Activated CD4-positive, alpha-beta T cell treated with anti-CD3 and anti-CD28 coated beads, Interleukin-2, amount 50 U/mL, for 24 hours (primary cell): ENCODE results near the gene VGLL3.

Experiments
- DNase-seq, 2 donors: peaks; one replicate each; pipeline ENCODE4 v3.0.0-alpha.2; 2020; ENCODE audit warnings: low read depth in 1 of 2, low spot score in 1 of 2

VGLL3 gene

DNA sequence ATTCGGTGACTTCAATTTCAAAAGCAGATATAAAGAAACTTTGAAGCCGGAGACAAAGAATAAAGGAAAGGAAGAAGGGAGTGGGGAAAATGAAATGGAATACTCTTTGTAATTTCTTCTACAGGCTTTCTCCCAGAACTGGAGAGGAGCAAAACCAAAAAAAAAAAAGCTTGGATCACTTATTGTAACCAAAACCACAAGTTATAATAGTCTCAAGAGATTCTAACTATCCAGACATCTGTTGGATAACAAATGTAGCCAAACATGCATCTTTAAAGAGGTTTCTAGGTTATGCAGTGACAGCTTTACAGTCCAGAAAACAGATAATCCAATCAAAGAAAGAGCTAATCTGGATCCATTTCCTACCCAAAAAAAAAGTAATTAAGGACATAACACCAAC, 36.2 kb downstream of the VGLL3 start:
- DNase-seq = no peak

DNA sequence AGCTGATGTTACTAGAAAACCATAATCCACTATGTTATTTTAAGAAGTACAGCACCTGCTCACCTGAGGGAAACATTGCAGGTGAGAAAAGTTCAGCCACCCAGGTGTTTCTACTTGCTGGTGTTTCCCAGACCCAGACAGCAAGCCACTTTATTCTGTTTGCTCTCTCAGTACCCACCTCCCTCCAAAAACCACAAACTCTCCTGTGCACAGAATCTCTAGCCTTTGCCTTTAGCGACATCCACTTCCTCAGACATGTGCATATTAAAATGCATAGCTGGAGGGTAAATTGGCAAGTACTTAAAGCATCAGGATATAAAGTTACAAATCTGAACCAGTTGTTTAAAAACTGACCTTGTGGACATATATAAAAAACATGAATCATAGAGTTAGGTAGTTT, 36.7 kb downstream of the VGLL3 start:
- DNase-seq = no peak

DNA sequence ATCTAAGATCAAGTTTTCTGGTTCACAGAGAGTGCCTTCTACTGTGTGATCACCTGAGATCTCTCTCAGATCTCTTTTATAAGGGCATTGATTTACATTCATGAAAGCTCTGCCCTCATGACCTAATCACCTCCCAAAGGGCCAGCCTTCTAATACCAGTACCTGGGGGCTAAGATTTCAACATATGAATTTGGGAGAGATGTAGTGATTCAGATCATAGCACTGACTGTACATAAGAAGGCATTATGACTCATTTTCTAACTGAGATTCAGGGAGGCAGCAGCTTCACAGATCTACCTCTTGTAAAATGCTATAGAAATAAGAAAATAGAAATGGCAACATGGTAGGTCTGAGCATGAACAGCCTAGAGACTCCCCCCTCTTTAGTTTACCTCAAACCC, 39.6 kb downstream of the VGLL3 start:
- no peak for DNase-seq

DNA sequence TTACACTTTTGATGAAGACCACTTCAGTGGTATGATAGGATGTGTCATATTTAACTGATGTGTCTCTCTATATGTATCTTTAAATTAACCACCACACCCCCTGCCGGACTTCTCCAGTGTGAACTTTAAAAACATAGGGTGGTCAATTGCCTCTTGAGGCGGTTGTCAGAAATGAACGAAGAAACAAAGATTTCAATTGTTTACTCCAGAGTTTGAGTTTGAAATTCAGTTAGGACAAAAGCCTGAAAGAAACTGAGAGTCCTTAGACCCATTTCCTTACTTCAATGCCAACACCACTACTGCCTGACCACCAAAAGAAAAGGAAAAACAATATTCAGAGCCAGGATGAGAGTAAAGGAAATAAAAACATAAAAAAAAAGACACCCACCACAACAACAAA, 40.2 kb downstream of the VGLL3 start:
- no peak for DNase-seq

DNA sequence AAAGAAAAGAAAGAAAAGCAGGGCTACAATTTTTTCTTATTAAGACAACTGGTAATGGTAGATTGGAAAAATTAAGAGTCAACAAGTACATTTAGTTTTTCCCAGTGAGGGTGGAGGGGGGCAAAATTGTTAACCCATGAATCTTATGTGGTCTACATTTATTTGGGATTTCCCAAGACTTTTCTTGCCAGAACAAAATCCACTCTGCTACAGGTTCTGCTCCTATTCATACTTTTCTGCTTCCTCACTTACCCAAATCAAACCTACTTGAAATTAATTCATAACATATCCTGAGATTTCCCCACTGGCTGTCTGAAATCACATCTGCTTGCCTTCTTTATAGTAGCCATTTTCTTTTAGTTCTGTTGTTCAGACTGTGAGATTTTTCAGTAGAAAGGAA, 41.1 kb downstream of the VGLL3 start:
- no peak for DNase-seq

DNA sequence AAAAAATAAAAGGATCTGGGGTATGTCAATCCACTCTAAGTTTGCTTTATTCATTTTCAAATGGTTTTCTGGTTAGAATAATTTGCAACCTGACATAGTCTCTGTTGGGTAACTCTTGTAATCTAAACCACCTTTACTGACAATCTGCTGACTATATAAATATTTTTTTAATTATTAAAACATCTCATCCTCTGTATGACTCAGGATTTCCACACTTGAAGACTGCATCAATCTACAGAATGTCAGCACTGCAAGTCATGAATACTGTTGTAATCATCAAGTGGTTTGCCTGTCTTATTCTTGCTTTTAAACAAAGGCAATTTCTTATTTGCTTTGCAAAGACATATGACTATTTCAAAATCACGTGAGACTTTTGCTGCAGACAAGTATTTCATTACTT, 42.1 kb downstream of the VGLL3 start:
- DNase-seq = no peak

DNA sequence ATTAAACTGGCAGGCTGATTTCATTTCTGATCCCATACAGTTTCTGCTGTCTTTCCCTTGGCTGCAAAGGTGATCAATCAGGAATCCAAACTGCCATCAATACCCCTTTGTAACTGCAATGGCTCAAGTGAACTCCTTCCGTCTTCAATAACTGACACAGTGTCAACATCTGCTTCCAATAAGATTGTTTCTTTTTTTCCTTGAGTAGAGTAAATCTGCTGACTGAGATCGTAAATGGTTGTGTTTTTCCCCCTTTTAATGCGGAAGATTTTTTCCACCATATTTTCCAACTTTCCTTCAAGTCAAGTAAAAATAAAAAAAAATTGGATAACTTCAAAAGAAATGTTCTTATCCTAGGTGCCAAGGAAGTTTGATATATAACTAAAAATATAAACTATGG, 48.7 kb downstream of the VGLL3 start:
- DNase-seq = no peak

DNA sequence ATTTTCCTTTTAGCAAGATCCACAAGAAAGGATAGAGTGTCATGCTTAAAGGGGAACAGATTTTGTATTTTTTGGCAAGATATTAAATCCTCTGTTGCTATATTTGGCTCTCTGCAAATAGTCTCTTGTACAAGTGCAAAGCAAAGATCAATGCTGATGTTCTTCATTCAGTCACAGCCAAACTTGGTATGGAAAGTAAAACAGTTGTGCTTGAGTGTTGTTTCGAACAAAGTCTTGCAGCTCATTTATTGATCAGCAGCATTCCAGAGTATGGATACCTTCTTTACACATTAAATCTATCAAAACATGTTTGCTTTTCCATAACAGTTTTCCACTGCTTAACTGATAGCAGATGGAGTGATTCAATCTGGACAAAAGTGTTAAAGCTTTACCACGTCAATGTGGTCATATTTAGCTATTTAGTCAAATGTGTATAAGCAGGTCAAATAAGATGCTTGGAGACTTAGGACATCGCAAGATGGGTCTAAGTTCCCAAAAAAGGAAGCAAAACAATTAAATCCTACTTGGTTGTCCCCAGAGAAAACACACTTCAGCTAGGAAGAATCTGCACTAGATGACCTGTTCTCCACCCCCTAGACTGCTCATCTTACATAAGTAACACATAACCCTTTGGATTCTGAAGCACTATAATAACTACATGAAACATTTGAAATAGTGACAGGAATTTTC, 52.4 kb downstream of the VGLL3 start:
- DNase-seq = no peak

DNA sequence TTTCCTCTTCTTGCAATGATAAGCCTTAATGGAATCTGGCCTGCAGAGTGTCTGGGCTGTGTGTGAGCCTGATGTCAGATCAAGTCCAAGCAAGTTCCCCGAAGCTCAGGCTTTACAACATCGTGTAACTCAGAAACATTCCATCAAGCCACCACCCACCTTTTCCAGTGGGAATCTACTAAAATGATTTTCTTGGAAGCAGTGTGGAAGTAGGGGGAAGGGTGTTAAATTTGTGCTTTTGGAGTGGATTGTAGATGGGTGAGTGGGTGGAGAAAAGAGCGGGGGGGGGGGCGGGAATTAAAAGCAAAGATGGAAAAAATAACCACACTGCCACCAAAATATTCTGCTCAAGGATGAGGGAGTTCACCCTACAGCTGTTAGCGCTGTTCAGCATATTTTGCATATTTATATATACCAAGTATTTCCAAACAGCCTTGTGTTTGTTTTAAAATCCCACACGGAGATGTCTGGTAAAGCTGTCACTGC, 53.6 kb downstream of the VGLL3 start:
- DNase-seq = no peak

DNA sequence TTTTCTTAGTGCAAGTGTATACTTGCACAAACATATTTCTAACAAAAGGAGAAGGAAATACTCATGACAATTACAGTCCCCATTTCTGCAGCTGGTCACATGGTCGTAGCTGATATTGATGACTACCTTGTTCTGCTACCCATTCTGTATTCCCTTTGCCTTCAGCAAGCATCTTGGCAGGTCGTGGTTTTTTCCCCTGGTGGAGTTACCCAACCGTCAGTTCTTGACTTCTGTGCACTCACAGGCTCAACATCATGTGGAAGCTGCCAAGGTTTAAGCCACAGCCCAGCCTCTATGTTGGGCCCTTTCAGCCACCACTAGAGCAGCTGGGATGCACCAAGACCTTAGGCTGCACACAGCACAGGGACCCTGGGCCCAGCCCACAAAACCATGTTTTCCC, 56.1 kb downstream of the VGLL3 start:
- DNase-seq = no peak

DNA sequence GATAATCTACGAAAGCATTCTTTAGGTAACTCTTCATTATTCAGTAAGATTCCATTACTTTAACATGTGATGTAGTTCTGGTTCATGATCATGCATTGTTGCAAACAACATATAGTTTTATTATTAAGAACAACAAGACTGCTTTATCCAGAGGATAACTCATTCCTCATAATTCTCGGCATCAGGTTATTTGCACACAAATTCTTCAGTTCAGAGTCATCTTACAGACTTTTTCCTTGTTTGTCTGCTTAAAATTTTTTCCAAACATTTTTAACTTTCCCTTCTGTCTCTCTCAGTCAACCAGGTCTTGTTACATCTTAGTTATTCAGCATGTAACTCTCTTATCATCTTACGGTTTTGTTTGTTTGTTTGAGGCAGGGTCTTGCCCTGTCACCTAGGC, 60.1 kb downstream of the VGLL3 start:
- no peak for DNase-seq

DNA sequence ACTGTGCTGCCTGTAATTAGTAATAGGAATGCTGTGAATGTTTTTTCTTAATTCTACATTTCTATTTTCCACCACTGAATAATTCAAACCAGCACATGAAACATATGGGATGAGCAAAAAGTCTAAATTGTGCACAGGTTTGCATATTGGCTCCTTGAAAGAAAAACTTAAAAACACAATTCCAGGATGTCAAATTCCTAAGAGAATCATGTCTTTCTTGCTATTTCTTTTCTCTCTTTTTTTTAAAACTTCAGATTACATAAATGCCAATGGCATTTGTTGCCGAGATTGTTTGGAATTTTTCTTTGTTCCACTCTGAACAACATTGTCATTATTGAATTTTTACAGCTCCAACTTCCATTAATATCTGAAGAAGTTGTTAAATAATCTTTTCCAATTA, 60.8 kb downstream of the VGLL3 start:
- no peak for DNase-seq

DNA sequence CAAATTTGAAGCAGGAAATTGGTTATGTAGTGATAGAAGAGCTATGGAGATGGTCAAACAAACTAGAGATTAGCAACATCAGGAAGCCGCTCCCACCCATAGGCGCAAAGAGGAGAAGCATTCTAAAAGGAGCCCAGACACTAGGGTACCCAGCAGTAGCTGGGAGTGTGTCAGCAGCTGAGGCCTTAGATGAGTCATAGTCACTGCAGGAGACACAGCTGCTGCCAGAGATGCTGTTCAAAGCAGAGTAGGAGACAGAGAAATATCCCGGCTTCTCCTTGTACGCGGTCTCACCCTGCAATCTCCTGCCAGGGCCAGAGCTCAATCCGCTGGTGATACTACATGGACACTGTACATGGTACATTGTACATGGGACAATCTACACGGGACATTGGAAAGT, 61.9 kb downstream of the VGLL3 start:
- no peak for DNase-seq

DNA sequence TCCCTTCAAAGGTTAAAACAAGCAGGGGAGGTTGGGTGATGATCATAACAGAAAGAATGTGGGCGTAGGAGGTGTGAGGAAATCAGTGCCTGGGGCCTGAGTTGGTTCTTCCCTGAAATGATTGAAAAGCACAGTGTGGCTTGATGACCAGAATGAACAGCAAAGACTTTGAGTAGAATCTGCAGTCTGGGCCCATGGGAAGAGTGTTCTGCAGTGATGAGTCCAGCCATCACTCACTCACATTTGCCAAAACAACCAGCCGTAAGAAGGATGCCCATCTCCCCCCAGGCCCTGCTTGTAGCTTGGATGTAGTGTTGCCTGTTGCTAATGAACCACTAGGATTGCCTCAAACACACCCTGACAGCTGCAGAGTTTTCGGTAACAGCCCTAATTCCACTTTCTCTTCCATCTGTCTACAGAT, 67.9 kb downstream of the VGLL3 start:
- no peak for DNase-seq

DNA sequence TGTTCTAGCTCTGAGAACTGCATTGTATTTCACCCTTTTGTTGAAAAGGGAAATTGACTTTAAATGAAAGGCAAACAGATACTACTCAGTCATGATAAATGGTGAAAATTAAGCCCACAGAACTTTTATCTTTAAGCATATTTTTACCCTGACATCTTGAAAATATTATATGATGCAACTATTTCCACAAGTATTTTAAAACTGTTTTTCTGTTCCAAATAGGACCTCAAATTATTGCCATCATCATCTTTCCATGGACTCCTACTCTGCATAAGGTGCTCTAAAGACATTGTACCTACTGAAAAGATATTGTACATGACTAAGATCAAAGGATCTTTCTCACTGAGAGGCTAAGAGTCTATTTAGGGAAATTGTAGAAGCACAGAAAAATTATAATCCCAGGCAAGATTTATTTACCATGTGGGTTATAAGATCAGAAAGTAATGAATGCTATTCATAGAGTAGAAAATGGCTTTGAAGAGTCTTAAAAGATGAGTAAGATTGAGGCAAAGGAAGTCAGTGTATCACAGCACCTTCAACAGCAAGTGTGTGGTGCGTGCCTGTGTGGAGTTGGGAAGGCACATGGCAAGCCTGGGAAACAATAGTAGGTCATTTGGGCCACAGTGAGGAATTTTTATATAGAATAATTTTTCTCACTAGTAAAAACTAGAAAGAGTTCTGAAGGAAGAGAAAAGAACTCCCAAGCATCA, 68.8 kb downstream of the VGLL3 start:
- no peak for DNase-seq

DNA sequence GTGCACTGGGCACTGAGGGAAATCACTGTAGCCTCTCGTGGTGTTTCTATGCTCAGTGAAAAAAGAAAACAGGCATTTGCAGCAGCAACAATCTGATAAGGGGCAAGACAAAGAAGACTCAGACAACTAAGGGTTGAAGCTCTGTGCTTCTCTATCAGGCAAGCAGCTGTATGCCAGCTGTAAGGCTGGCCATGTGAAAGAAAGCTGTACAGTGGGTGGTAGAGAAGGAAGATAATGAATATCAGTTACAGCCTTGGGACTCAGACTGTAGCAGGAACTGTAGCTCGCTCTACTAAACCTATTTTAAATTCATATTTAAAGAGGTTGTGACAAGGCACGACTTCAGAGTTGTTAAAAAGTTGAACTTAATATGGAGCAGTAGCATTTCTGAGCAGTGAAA, 76.3 kb downstream of the VGLL3 start:
- no peak for DNase-seq

DNA sequence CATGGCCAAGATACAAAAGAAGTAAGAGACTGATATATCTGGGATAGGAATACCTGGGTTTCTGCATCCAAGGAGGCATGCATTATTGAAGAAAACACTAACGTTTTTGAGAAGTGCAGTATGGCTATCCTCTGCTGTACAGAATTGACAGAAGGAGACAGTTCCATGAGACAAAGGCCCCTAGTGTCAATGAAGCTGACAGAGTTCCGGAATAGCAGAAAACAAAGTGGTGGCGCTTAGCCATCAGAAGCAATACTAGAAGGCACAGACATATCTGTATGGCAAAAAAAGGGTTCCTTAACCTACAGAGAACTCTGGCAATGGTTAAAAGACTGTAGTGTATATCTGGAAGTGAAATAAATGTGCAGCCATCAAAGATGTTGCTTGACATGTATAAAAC, 77.8 kb downstream of the VGLL3 start:
- no peak for DNase-seq

DNA sequence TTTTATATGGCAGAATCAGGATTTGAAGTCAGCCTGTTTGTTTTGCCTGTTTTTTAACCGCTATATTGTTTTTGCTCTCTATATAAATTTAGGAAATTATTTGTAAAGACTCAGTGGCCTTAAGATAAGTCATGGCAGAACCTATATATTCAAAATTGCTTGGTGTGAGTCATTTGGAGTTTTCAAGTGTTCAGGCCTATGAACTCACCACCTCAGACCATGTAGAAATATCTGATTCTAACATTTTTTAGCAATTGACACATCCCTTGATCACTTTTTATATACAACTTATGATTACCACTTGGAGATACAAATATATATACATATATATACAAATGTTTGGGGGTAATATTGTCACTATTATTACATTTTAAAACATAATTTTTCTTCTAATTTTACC, 95.7 kb downstream of the VGLL3 start:
- DNase-seq = no peak

DNA sequence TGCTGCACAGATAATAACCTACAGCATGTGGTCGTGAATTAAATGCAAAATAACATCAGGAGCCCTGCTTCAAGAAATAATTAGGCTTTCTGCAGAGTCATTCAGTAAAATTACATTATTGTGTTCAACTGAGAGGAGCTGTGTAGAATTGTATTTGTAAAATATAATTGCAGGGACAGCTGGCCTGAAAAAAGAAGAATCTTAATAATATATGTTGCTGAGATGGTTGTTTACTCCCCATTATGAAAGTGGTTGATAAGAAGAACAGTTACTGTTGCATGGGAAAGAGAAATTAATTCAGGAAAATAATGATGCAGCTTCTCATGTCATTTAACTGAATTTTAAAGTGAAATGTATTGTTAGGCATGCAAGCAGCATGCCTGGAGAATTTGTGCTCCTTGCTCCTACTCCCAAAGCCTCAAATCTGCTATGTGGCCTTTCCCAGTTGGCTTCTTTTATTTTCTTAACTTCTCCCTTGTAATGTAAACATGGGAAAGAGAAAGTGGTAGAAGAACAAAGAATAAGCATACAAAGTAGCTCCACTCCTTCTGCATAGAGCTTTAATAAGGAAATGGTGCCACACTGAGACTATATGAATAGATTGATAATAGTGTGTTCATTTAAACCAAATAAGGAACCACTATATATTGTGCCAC, 100.1 kb downstream of the VGLL3 start:
- DNase-seq = no peak
